Peyer's patch (tissue), 4 donors: Measurements from ENCODE around the gene TGFBR2. TPM values are rescaled to one million over a fixed set of nuclear protein-coding genes. Genes with fewer than 3 reads are reported as not detected.

Experiments
- DNase-seq, 3 donors: peaks; one replicate each; pipeline ENCODE4 v3.0.0-alpha.2; 2017 to 2019
- H3K27ac ChIP-seq, 4 donors: fragments of 200-600 bp; sonication (generic); one replicate each; pipeline ENCODE4 v1.5.1; 2016 to 2019
- H3K27me3 ChIP-seq, 2 donors: fragments of 200-600 bp; sonication (generic); one replicate each; pipeline ENCODE4 v1.5.1; 2019
- H3K36me3 ChIP-seq, 3 donors: fragments of 200-600 bp; sonication (generic); one replicate each; pipeline ENCODE4 v1.5.1; 2016 to 2019
- H3K4me1 ChIP-seq, 4 donors: fragments of 200-600 bp; sonication (generic); one replicate each; pipeline ENCODE4 v1.5.1; 2016 to 2019
- H3K4me3 ChIP-seq, 4 donors: fragments of 200-600 bp; sonication (generic); 1 replicate in 3 of 4; 2 replicates in 1 of 4; pipeline ENCODE4 v1.5.1; 2016 to 2019; ENCODE audit warnings: mild to moderate bottlenecking in 1 of 4
- H3K9me3 ChIP-seq, 4 donors: fragments of 200-600 bp; sonication (generic); one replicate each; pipeline ENCODE4 v1.5.1; 2016 to 2019; ENCODE audit warnings: mild to moderate bottlenecking in 1 of 4
- CTCF ChIP-seq, 6 experiments: fragments of 450-650 bp in 4 of 6; fragments of 200-600 bp in 2 of 6; sonication (generic) in 1 of 6; IDR thresholded peaks; one replicate each; pipeline ENCODE4 v1.5.1; 2017 to 2019; ENCODE audit warnings: antibody characterized with exemption in 6 of 6, mild to moderate bottlenecking in 3 of 6, moderate library complexity in 1 of 6
- POLR2A ChIP-seq, 2 donors: fragments of 450-650 bp; IDR thresholded peaks; one replicate each; pipeline ENCODE4 v1.5.1; 2017; ENCODE audit warnings: antibody characterized with exemption in 2 of 2, mild to moderate bottlenecking in 2 of 2, moderate library complexity in 2 of 2
- total RNA-seq, 4 donors: library from RNA; depleted of rRNA; stranded (reverse); fragments of >200 nt; gene quantifications; one replicate each; pipeline ENCODE4 v1.1.0, GENCODE V29; 2016

Gene TGFBR2
- total RNA-seq, 4 donors from 2014 or later, result 51.8 to 127 (median 105) TPM

- H3K27me3 ChIP-seq, result no peaks in the 10 kb centered on the region
- no peak overlapping the region for H3K4me3 ChIP-seq
- H3K9me3 ChIP-seq, result no peaks in the 10 kb centered on the region
- no peaks in the 10 kb centered on the region for H3K36me3 ChIP-seq
- TF ChIP-seq POLR2A (IDR thresholded peaks at IDR 0.05) (no peak), CTCF (IDR thresholded peaks at IDR 0.05) (no peak)
- H3K4me1 ChIP-seq, result peaks cover 0 to 59% (median 33%) of the 10 kb centered on the region in 4 donors
- H3K27ac ChIP-seq, result peak overlapping the region; percentile 1 to 69 (median 8)
- no peak for DNase-seq
Observed at GRCh38 chr3:30616347-30617027, 10.1 kb downstream of the TGFBR2 start.

DNA sequence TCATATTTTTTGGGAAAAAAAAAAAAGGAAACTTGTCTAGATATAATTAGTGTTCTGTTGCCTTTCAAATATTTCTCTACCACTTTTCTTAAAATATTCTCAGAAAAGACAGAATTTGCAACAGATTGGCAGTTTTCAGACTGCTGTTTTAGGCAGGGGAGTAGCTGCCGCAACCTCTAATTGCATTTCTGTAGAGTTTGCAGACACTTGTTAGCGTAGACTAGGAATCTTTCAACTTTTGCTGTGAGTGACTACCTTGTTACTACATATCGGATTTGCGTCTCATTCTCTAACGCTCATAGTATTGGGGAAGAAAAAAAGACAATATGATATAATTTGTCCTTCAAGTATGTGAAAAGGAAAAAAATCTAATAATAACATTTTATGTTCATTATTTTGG lies 10.7 kb downstream of the TGFBR2 start:
- no peaks in the 10 kb centered on the region for H3K36me3 ChIP-seq
- peak overlapping the region in 1 of 4 donors; percentile 69 for H3K27ac ChIP-seq
- peaks cover 0 to 60% (median 31%) of the 10 kb centered on the region in 4 donors for H3K4me1 ChIP-seq
- H3K9me3 ChIP-seq, result no peaks in the 10 kb centered on the region
- no peak overlapping the region for H3K4me3 ChIP-seq
- no peak for TF ChIP-seq POLR2A (IDR thresholded peaks at IDR 0.05)
- no peak for TF ChIP-seq CTCF (IDR thresholded peaks at IDR 0.05)
- DNase-seq, result no peak
- no peaks in the 10 kb centered on the region for H3K27me3 ChIP-seq

DNA sequence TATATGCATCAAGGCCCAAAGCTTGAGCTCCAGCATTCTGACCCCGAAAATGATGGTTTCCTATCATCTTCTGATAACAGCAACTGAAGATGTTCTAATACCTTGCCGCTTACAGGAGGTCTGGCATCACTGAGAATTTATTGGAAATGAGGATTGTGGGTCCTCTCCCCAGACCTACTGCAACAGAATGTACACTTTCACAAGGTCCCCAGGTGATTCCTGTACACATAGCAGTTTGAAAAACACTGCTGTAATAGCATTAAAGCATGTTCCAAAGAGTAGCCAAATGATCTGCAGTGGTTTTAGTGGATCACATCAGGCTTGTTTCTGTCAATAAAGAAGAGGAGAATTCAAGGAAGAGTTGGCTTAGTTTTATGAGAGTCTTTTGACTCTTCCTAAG lies 11.3 kb downstream of the TGFBR2 start:
- H3K27me3 ChIP-seq, result no peaks in the 10 kb centered on the region
- DNase-seq, result no peak
- no peaks in the 10 kb centered on the region for H3K36me3 ChIP-seq
- TF ChIP-seq CTCF (IDR thresholded peaks at IDR 0.05), result no peak
- TF ChIP-seq POLR2A (IDR thresholded peaks at IDR 0.05), result no peak
- H3K4me3 ChIP-seq, result no peak overlapping the region
- H3K4me1 ChIP-seq, result peaks cover 0 to 57% (median 31%) of the 10 kb centered on the region in 4 donors
- H3K27ac ChIP-seq, result peak overlapping the region in 3 of 4 donors; percentile 9 to 69 (median 18)
- no peaks in the 10 kb centered on the region for H3K9me3 ChIP-seq

DNA sequence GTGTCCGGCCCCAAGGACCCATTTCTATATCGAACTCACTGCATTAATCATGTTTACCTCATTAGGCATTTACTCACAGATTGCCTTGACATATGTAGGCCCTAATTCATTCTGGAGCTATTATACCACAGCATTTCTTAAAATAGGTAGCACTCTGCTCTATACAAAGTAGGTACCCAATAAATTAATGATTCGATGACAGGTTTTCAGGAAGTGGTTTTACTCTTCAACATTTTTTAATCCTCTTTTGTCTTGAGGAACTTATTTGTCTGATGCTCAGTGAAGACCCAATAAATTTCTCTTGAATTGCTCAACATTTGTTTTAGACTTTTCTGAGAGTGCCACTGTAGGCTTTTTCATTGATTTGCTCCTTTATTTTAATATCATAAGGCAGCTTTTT lies 12.1 kb downstream of the TGFBR2 start:
- H3K27ac ChIP-seq, result peak overlapping the region in 1 of 4 donors; percentile 69
- H3K4me1 ChIP-seq, result peaks cover 0 to 55% (median 29%) of the 10 kb centered on the region in 4 donors

GRCh38 chr3:30619318-30619717 lies 12.9 kb downstream of the TGFBR2 start:
- no peak for DNase-seq
- Histone ChIP-seq H3K4me1 (peaks cover 0 to 59% (median 25%) of the 10 kb centered on the region in 4 donors), H3K4me3 (no peak overlapping the region), H3K27me3 (no peaks in the 10 kb centered on the region), H3K36me3 (no peaks in the 10 kb centered on the region), H3K9me3 (no peaks in the 10 kb centered on the region), H3K27ac (peak overlapping the region in 2 of 4 donors; percentile 28 to 83)
- TF ChIP-seq CTCF (IDR thresholded peaks at IDR 0.05) (no peak), POLR2A (IDR thresholded peaks at IDR 0.05) (no peak)

More for the DNA sequence above, 12.1 kb downstream of the TGFBR2 start:
- Histone ChIP-seq H3K9me3 (no peaks in the 10 kb centered on the region), H3K36me3 (no peaks in the 10 kb centered on the region), H3K27me3 (no peaks in the 10 kb centered on the region), H3K4me3 (no peak overlapping the region)
- no peak for DNase-seq
- TF ChIP-seq POLR2A (IDR thresholded peaks at IDR 0.05), result no peak
- TF ChIP-seq CTCF (IDR thresholded peaks at IDR 0.05), result no peak
